PC-9 (cell line): ENCODE measurements around the gene RAB18. TPM values are rescaled to one million over a fixed set of nuclear protein-coding genes. Genes with fewer than 3 reads are reported as not detected.

Experiments used
- BruUV-seq: library from RNA; stranded (reverse); fragments of 400-500 nt; replicated peaks from 2 replicates; lab custom pipeline; 2021; lab: Mats Ljungman, UMichigan
- CTCF ChIA-PET: fragments of 300-600 bp; sonication (Branson Sonifier 250); formaldehyde crosslinking; loops from one replicate; lab custom pipeline; 2022; ENCODE audit warnings: antibody characterized with exemption; lab: Charles Lee
- POLR2A ChIA-PET: fragments of 300-600 bp; sonication (Branson Sonifier 250); formaldehyde crosslinking; loops from one replicate; lab custom pipeline; 2022; ENCODE audit warnings: antibody characterized with exemption; ENCODE audit not compliant: unreplicated experiment; lab: Charles Lee
- DNase-seq, 2 experiments: peaks; one replicate each; pipeline versions ENCODE4 v3.0.0 to v3.0.0-alpha.2; 2015 to 2022; ENCODE audit warnings: mixed read lengths in 1 of 2
- H2AFZ ChIP-seq: fragments of 200-600 bp; sonication (generic); 2 replicates; pipeline ENCODE4 v1.8.1; 2017; ENCODE audit warnings: antibody characterized with exemption
- H3F3A ChIP-seq: fragments of 200-600 bp; sonication (generic); 2 replicates; pipeline ENCODE4 v1.8.1; 2017; ENCODE audit warnings: antibody characterized with exemption, mild to moderate bottlenecking, low read depth; ENCODE audit not compliant: insufficient read depth
- H3K27ac ChIP-seq: fragments of 200-600 bp; sonication (generic); 2 replicates; pipeline ENCODE4 v1.6.1; 2016; ENCODE audit warnings: mixed run types
- H3K27me3 ChIP-seq: fragments of 200-600 bp; sonication (generic); 2 replicates; pipeline ENCODE4 v1.6.1; 2016; ENCODE audit warnings: low read depth, mixed run types; ENCODE audit not compliant: insufficient read depth
- H3K36me3 ChIP-seq: fragments of 200-600 bp; sonication (generic); 2 replicates; pipeline ENCODE4 v1.6.1; 2016; ENCODE audit warnings: low read depth, mixed run types
- H3K4me1 ChIP-seq: fragments of 200-600 bp; sonication (generic); replicated peaks from 2 replicates; pipeline ENCODE4 v1.6.1; 2016; ENCODE audit warnings: mixed run types; ENCODE audit not compliant: insufficient read depth
- H3K4me2 ChIP-seq: fragments of 200-600 bp; sonication (generic); 2 replicates; pipeline ENCODE4 v1.6.1; 2017; ENCODE audit warnings: mixed run types
- H3K4me3 ChIP-seq: fragments of 200-600 bp; sonication (generic); 2 replicates; pipeline ENCODE4 v1.6.1; 2016; ENCODE audit warnings: mixed run types
- H3K79me2 ChIP-seq: fragments of 200-600 bp; sonication (generic); 2 replicates; pipeline ENCODE4 v1.6.1; 2017; ENCODE audit warnings: low read depth, mixed run types
- H3K9me2 ChIP-seq: fragments of 200-600 bp; sonication (generic); 2 replicates; pipeline ENCODE4 v1.8.1; 2017; ENCODE audit warnings: mild to moderate bottlenecking; ENCODE audit not compliant: insufficient read depth
- H3K9me3 ChIP-seq: fragments of 200-600 bp; sonication (generic); 2 replicates; pipeline ENCODE4 v1.8.1; 2016; ENCODE audit warnings: low read depth; ENCODE audit not compliant: insufficient read depth
- H4K20me1 ChIP-seq: fragments of 200-600 bp; sonication (generic); 2 replicates; pipeline ENCODE4 v1.8.1; 2017; ENCODE audit not compliant: insufficient read depth
- EZH2 ChIP-seq: fragments of 200-600 bp; sonication (generic); IDR thresholded peaks from 2 replicates; pipeline ENCODE4 v1.8.0; 2017; ENCODE audit warnings: antibody characterized with exemption, low read depth
- intact Hi-C: fragments of 100-400 bp; cut with micrococcal nuclease; formaldehyde crosslinking; loops from one replicate; pipeline ENCODE4 v1.10.0; 2022; ENCODE audit not compliant: unreplicated experiment
- total RNA-seq: library from RNA; stranded (reverse); gene quantifications from 2 replicates; pipeline ENCODE4 v1.2.3, GENCODE V29; 2021
- TF ChIP-seq, protein P1 (sequence below): fragments of 200-600 bp; sonication (generic); conservative IDR thresholded peaks from 2 replicates; pipeline ENCODE4 v1.6.1; 2017; ENCODE audit warnings: mixed run types, antibody characterized with exemption, mild to moderate bottlenecking, moderate library complexity

RAB18 gene
- total RNA-seq, 1 experiment from 2014 or later = 63.1 TPM

DNA sequence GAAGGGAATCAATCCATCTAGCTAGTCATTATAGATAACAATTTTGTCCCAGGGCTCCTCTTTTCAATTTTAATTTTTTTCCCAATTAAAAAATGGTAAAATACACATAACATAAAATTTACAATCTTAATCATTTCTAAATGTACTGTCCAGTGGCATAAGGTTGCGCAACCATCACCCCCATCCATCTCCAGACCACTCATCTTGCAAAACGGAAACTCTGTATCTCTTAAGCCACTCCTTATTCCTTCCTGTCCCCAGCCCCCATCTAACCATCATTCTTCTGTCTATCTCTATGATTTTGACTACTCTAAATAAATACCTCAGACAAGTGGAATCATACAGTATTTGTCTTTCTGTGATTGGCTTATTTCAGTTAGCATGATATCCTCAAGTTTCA is 46.1 kb upstream of the RAB18 start:
- ChIA-PET POLR2A (no interaction called here), CTCF (interaction anchor here (0.6 kb wide), 1 partner anchor 73 kb away, joined by 3 read pairs; no protein-coding TSS in a partner anchor)
- no peak overlapping the region for H3K4me3 ChIP-seq
- H3K9me3 ChIP-seq = no peaks in the 10 kb centered on the region
- DNase-seq = no peak
- no peaks in the 10 kb centered on the region; the same call in 1 of the 2 replicates for H3K27me3 ChIP-seq
- H2AFZ ChIP-seq = no peak overlapping the region
- intact Hi-C loops = no loop called here
- no peak overlapping the region for H3K27ac ChIP-seq
- H3K9me2 ChIP-seq = no peaks in the 10 kb centered on the region
- H3K4me1 ChIP-seq = no peaks in the 10 kb centered on the region
- H3K79me2 ChIP-seq = no peaks in the 10 kb centered on the region
- H4K20me1 ChIP-seq = no peaks in the 10 kb centered on the region
- TF ChIP-seq, protein P1, sequence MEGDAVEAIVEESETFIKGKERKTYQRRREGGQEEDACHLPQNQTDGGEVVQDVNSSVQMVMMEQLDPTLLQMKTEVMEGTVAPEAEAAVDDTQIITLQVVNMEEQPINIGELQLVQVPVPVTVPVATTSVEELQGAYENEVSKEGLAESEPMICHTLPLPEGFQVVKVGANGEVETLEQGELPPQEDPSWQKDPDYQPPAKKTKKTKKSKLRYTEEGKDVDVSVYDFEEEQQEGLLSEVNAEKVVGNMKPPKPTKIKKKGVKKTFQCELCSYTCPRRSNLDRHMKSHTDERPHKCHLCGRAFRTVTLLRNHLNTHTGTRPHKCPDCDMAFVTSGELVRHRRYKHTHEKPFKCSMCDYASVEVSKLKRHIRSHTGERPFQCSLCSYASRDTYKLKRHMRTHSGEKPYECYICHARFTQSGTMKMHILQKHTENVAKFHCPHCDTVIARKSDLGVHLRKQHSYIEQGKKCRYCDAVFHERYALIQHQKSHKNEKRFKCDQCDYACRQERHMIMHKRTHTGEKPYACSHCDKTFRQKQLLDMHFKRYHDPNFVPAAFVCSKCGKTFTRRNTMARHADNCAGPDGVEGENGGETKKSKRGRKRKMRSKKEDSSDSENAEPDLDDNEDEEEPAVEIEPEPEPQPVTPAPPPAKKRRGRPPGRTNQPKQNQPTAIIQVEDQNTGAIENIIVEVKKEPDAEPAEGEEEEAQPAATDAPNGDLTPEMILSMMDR = no peak
- no peak for TF ChIP-seq EZH2
- no peaks in the 10 kb centered on the region for H3F3A ChIP-seq
- no peaks in the 10 kb centered on the region for H3K36me3 ChIP-seq
- no TSS peak for BruUV-seq
- H3K4me2 ChIP-seq = no peak overlapping the region

DNA sequence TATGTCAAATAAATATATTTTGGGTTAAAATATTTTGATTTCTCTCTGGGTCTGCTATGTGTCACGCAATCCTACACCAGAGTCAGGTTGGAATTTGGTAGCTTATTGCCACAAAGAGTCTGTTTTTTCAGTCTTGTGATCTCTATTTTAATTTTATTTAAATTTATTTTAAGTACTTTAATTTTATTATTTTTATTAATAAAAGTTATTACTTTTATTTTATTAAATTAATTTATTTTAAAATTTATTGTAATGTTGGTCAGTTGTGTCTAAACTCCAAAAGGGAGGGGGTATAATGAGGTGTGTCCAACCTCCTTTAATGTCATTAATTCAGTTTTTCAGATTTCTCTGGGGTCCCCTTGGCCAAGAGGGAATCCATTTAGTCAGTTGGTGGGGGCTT is 42.8 kb upstream of the RAB18 start:
- Histone ChIP-seq H4K20me1 (no peaks in the 10 kb centered on the region), H3K9me2 (no peaks in the 10 kb centered on the region), H3K4me2 (no peak overlapping the region), H3K27ac (no peak overlapping the region), H3K36me3 (no peaks in the 10 kb centered on the region), H3K4me1 (no peaks in the 10 kb centered on the region), H3K4me3 (no peak overlapping the region), H3F3A (no peaks in the 10 kb centered on the region), H3K9me3 (no peaks in the 10 kb centered on the region), H2AFZ (no peak overlapping the region), H3K27me3 (peaks cover 7% of the 10 kb centered on the region; the same call in 1 of the 2 replicates), H3K79me2 (no peaks in the 10 kb centered on the region)
- no TSS peak for BruUV-seq
- intact Hi-C loops = no loop called here
- DNase-seq = no peak
- ChIA-PET CTCF (no interaction called here), POLR2A (no interaction called here)
- TF ChIP-seq EZH2 = no peak
- TF ChIP-seq, protein P1 = no peak

DNA sequence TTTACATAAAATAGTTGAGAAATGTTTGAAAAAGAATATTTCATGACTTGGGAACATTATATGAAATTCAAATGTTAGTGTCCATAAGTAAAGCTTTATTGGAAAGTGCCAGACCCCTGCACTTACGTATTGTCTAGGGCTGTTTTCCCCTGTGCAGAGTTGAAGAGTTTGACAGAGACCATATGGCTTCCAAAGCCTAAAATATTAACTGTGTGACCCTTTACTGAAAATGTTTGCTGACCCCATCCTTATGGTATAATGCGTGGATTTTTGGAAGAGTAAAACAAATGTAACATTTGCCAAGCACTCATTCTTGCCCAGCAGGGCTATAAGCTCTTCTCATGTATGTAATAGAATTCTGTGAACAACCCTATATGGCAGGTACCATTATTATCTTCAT is 40.1 kb upstream of the RAB18 start:
- H3K36me3 ChIP-seq = no peaks in the 10 kb centered on the region
- no peaks in the 10 kb centered on the region for H3K4me1 ChIP-seq
- H3K9me2 ChIP-seq = no peaks in the 10 kb centered on the region
- intact Hi-C loops = no loop called here
- no peak overlapping the region for H3K4me2 ChIP-seq
- H4K20me1 ChIP-seq = no peaks in the 10 kb centered on the region
- H3F3A ChIP-seq = no peaks in the 10 kb centered on the region
- H3K79me2 ChIP-seq = no peaks in the 10 kb centered on the region
- no peaks in the 10 kb centered on the region for H3K9me3 ChIP-seq
- ChIA-PET CTCF (no interaction called here), POLR2A (no interaction called here)
- H2AFZ ChIP-seq = no peak overlapping the region
- no peak for TF ChIP-seq EZH2
- TF ChIP-seq, protein P1 = no peak
- H3K27me3 ChIP-seq = peaks cover 10% of the 10 kb centered on the region; the same call in 1 of the 2 replicates
- H3K27ac ChIP-seq = no peak overlapping the region
- no peak for DNase-seq
- no TSS peak for BruUV-seq
- H3K4me3 ChIP-seq = no peak overlapping the region
